Neural progenitor cell (in vitro differentiated cells): ENCODE measurements around the gene DNAJC5. TPM values are rescaled to one million over a fixed set of nuclear protein-coding genes. Genes with fewer than 3 reads are reported as not detected.

Source experiments
- DNase-seq: peaks from one replicate; pipeline ENCODE4 v3.0.0-alpha.2; 2016; ENCODE audit warnings: low spot score
- H2AFZ ChIP-seq: fragments of 200-600 bp; sonication (generic); replicated peaks from 2 replicates; pipeline ENCODE4 v1.6.1; 2016; ENCODE audit warnings: antibody characterized with exemption
- H3F3A ChIP-seq: fragments of 200-600 bp; sonication (generic); 2 replicates; pipeline ENCODE4 v1.6.1; 2016; ENCODE audit warnings: antibody characterized with exemption, low read depth
- H3K27ac ChIP-seq: fragments of 200-600 bp; sonication (generic); 2 replicates; pipeline ENCODE4 v1.5.1; 2016; ENCODE audit warnings: mild to moderate bottlenecking
- H3K27me3 ChIP-seq: fragments of 200-600 bp; sonication (generic); 2 replicates; pipeline ENCODE4 v1.6.1; 2016; ENCODE audit warnings: mild to moderate bottlenecking, moderate library complexity
- H3K36me3 ChIP-seq: fragments of 200-600 bp; sonication (generic); 2 replicates; pipeline ENCODE4 v1.5.1; 2016
- H3K4me1 ChIP-seq: fragments of 200-600 bp; sonication (generic); 2 replicates; pipeline ENCODE4 v1.6.1; 2016; ENCODE audit warnings: mixed run types
- H3K4me2 ChIP-seq: fragments of 200-600 bp; sonication (generic); 2 replicates; pipeline ENCODE4 v1.6.1; 2016
- H3K4me3 ChIP-seq: fragments of 200-600 bp; sonication (generic); 2 replicates; pipeline ENCODE4 v1.5.1; 2016
- H3K79me2 ChIP-seq: fragments of 200-600 bp; sonication (generic); 2 replicates; pipeline ENCODE4 v1.6.1; 2016; ENCODE audit warnings: low read depth
- H3K9ac ChIP-seq: fragments of 200-600 bp; sonication (generic); 2 replicates; pipeline ENCODE4 v1.6.1; 2016
- H3K9me3 ChIP-seq: fragments of 200-600 bp; sonication (generic); 2 replicates; pipeline ENCODE4 v1.5.1; 2016; ENCODE audit warnings: low read depth
- H4K20me1 ChIP-seq: fragments of 200-600 bp; sonication (generic); 2 replicates; pipeline ENCODE4 v1.6.1; 2016; ENCODE audit warnings: low read depth
- H3K27ac Mint-ChIP-seq: 3 replicates; pipeline ENCODE4 v1.8.0; 2021; ENCODE audit warnings: mixed read lengths
- H3K27me3 Mint-ChIP-seq: 2 replicates; pipeline ENCODE4 v1.8.0; 2022; ENCODE audit warnings: low read depth, mild to moderate bottlenecking, inconsistent platforms, moderate library complexity, mixed read lengths; ENCODE audit not compliant: insufficient read depth
- H3K36me3 Mint-ChIP-seq: 3 replicates; pipeline ENCODE4 v1.8.0; 2021; ENCODE audit warnings: mixed read lengths
- H3K4me1 Mint-ChIP-seq: 3 replicates; pipeline ENCODE4 v1.8.0; 2021; ENCODE audit warnings: mixed read lengths
- H3K4me3 Mint-ChIP-seq: 3 replicates; pipeline ENCODE4 v1.8.0; 2021; ENCODE audit warnings: mild to moderate bottlenecking, moderate library complexity, mixed read lengths
- H3K9me3 Mint-ChIP-seq: 3 replicates; pipeline ENCODE4 v1.8.0; 2020; ENCODE audit warnings: mixed read lengths
- EZH2 ChIP-seq: fragments of 200-600 bp; sonication (generic); IDR thresholded peaks from 2 replicates; pipeline ENCODE4 v1.6.1; 2017; ENCODE audit warnings: antibody characterized with exemption, mild to moderate bottlenecking, moderate library complexity
- EZH2phosphoT487 ChIP-seq: fragments of 200-600 bp; sonication (generic); IDR thresholded peaks from 2 replicates; pipeline ENCODE4 v1.6.1; 2017; ENCODE audit warnings: antibody characterized with exemption
- total RNA-seq: library from RNA; depleted of rRNA; stranded (reverse); fragments of >200 nt; gene quantifications from 2 replicates; pipeline ENCODE4 v1.2.3, GENCODE V29; 2015; ENCODE audit warnings: low replicate concordance
- TF ChIP-seq, protein P1 (sequence below): fragments of 200-600 bp; sonication (generic); IDR thresholded peaks from 2 replicates; pipeline ENCODE4 v1.5.1; 2017; ENCODE audit warnings: antibody characterized with exemption, mild to moderate bottlenecking

DNAJC5 gene
- total RNA-seq, 1 donor from 2014 or later, result 17.2 TPM

GRCh38 chr20:63952210-63952535, 57.2 kb downstream of the DNAJC5 start:
- no peak overlapping the region for H3K27ac ChIP-seq
- no peak overlapping the region for H2AFZ ChIP-seq
- no peaks in the 10 kb centered on the region for H3K27me3 ChIP-seq
- Mint-ChIP-seq H3K4me3 (no peak overlapping the region), H3K27ac (no peak overlapping the region), H3K36me3 (peaks cover 3% of the 10 kb centered on the region), H3K4me1 (peaks cover 35% of the 10 kb centered on the region), H3K9me3 (no peaks in the 10 kb centered on the region), H3K27me3 (peaks cover 9% of the 10 kb centered on the region)
- H3K4me3 ChIP-seq, result no peak overlapping the region
- peaks cover 28% of the 10 kb centered on the region for H3F3A ChIP-seq
- peaks cover 19% of the 10 kb centered on the region for H3K4me1 ChIP-seq
- H3K9me3 ChIP-seq, result no peaks in the 10 kb centered on the region
- H4K20me1 ChIP-seq, result peaks cover 84% of the 10 kb centered on the region
- TF ChIP-seq, protein P1, sequence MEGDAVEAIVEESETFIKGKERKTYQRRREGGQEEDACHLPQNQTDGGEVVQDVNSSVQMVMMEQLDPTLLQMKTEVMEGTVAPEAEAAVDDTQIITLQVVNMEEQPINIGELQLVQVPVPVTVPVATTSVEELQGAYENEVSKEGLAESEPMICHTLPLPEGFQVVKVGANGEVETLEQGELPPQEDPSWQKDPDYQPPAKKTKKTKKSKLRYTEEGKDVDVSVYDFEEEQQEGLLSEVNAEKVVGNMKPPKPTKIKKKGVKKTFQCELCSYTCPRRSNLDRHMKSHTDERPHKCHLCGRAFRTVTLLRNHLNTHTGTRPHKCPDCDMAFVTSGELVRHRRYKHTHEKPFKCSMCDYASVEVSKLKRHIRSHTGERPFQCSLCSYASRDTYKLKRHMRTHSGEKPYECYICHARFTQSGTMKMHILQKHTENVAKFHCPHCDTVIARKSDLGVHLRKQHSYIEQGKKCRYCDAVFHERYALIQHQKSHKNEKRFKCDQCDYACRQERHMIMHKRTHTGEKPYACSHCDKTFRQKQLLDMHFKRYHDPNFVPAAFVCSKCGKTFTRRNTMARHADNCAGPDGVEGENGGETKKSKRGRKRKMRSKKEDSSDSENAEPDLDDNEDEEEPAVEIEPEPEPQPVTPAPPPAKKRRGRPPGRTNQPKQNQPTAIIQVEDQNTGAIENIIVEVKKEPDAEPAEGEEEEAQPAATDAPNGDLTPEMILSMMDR, result no peak
- TF ChIP-seq EZH2phosphoT487 (no peak), EZH2 (no peak)
- H3K79me2 ChIP-seq, result peaks cover 78% of the 10 kb centered on the region
- H3K9ac ChIP-seq, result no peak overlapping the region
- no peak overlapping the region for H3K4me2 ChIP-seq
- DNase-seq, result no peak
- no peaks in the 10 kb centered on the region for H3K36me3 ChIP-seq

DNA sequence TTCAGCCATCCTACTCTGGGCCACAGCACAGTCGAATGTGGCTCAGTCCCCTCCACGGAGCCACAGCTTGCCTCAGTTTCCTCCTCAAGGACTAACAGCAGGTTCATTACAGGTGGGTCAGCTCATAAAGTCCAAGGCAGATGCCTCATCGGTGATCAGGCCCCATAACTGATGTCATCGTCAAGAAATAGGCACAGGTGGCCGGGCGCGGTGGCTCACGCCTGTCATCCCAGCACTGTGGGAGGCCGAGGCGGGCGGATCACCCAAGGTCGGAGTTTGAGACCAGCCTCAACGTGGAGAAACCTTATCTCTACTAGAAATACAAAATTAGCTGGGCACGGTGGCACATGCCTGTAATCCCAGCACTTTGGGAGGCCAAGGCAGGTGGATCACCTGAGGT, 57.8 kb downstream of the DNAJC5 start:
- Histone ChIP-seq H2AFZ (no peak overlapping the region), H3K27ac (no peak overlapping the region), H3K79me2 (peaks cover 73% of the 10 kb centered on the region), H3K4me1 (peaks cover 25% of the 10 kb centered on the region), H3K4me2 (no peak overlapping the region), H3K36me3 (no peaks in the 10 kb centered on the region), H3K9me3 (no peaks in the 10 kb centered on the region), H3K9ac (no peak overlapping the region), H3K4me3 (no peak overlapping the region), H4K20me1 (peaks cover 78% of the 10 kb centered on the region), H3F3A (peaks cover 34% of the 10 kb centered on the region), H3K27me3 (no peaks in the 10 kb centered on the region)
- no peak overlapping the region for H3K27ac Mint-ChIP-seq
- peaks cover 35% of the 10 kb centered on the region for H3K4me1 Mint-ChIP-seq
- no peaks in the 10 kb centered on the region for H3K9me3 Mint-ChIP-seq
- peaks cover 9% of the 10 kb centered on the region for H3K27me3 Mint-ChIP-seq
- TF ChIP-seq EZH2phosphoT487 (no peak), EZH2 (no peak)
- TF ChIP-seq, protein P1, result no peak
- H3K4me3 Mint-ChIP-seq, result no peak overlapping the region
- H3K36me3 Mint-ChIP-seq, result peaks cover 3% of the 10 kb centered on the region
- DNase-seq, result no peak

DNA sequence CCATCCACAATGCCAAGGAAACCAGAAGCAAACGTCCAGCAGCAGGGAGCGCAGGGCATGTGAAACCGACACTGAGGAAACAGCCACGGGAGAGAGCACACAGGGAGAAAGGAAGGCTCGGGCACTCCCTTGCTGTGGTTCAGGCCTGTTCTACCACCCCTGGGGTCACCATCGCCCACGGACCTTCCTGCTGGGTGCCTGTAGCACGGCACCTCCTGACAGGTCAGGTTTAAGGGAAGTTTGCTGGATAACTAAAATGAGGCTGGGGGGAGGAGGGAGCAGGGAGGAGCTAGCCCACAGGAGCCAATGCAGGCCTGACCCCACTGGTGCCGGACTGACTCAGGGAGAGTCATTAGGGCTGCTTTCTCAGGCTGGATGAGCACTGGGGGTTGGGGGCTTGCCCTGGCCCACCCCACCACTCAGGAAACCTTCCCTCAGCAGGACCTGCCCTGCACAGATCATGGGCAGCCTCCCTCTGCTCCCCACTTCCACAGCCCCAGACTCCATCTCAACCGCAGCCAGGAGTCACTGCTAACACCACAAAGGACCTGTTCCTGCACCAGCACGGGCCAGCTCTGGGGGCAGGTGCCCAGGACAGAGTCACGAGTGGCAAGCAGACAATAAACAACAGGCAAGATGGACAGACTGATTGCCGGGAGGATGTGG, 59.0 kb downstream of the DNAJC5 start:
- Histone ChIP-seq H3K36me3 (no peaks in the 10 kb centered on the region), H2AFZ (no peak overlapping the region), H3K79me2 (peaks cover 68% of the 10 kb centered on the region), H3K4me2 (no peak overlapping the region), H3F3A (peaks cover 41% of the 10 kb centered on the region), H3K9ac (no peak overlapping the region), H3K27me3 (no peaks in the 10 kb centered on the region), H3K4me3 (no peak overlapping the region), H3K4me1 (peaks cover 30% of the 10 kb centered on the region), H3K9me3 (no peaks in the 10 kb centered on the region), H4K20me1 (peaks cover 75% of the 10 kb centered on the region), H3K27ac (no peak overlapping the region)
- peaks cover 5% of the 10 kb centered on the region for H3K27me3 Mint-ChIP-seq
- peaks cover 3% of the 10 kb centered on the region for H3K36me3 Mint-ChIP-seq
- no peak for DNase-seq
- peak overlapping the region; percentile 87 for H3K4me3 Mint-ChIP-seq
- TF ChIP-seq EZH2, result no peak
- TF ChIP-seq, protein P1, result no peak
- no peak for TF ChIP-seq EZH2phosphoT487
- no peaks in the 10 kb centered on the region for H3K9me3 Mint-ChIP-seq
- H3K4me1 Mint-ChIP-seq, result peaks cover 32% of the 10 kb centered on the region
- no peak overlapping the region for H3K27ac Mint-ChIP-seq
